ENCODE data around the gene TSEN2.

Gene TSEN2

DNA sequence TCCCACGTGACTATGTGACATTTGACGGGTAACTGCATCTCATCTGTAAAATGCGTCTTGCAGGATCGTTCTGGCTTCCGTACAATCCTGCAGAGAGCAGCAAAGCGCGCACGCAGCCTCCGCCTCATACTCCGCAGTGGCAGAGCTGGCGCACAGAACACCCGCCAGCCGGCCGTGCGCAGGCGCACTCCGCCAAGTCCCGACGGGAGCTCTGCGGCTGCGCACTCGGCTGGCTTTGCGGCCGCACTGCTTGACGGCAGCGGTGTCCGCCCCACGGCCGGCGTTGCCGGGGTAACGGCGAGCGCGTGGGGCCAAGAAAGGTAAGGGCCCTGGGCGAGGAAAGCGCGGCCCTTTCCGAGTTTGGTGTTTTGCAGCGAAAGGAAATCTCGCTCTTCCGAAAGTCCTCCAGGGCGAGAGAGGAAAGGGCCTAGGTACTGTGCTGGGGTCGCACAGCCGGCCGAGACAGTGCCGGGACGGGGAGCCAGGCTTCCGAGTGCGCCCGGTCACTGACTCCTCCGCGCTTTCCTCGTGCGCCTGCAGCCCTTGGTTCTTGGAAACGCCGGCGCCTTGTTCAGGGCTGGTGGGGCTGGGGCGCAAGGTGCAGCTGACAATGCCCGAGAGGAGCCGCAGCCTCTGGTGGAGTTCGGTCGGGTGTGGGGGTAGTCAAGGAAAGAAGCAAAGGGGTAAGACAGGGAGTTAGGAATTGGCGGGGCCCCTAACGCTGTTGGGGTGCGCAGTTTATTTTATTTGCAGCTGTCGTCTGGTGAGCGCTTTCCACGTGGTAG is at the start of gene TSEN2:
TSEN2 (plus strand) TSS at position 283 of the 785 bp plus-strand sequence. CDS start 5,321 bp downstream, outside the sequence.
- peak within 1 kb of the TSS; percentile 76 for H3K4me3 ChIP-seq (ENCODE audit: insufficient read depth, low read length, poor library complexity, severe bottlenecking)
- H3K9me2 ChIP-seq (replicated peaks; ENCODE audit: insufficient read depth, low read length): no peaks in the 10 kb centered on the region
- H3K79me2 ChIP-seq (ENCODE audit: insufficient read depth, low read length): no peaks in the 10 kb centered on the region
- H2AFZ ChIP-seq (ENCODE audit: low read depth, low read length, severe bottlenecking): peak within 1 kb of the TSS; percentile 84
- peak within 1 kb of the TSS; percentile 65 for H3K27ac ChIP-seq (ENCODE audit: low read depth, low read length)
- H3K4me2 ChIP-seq (ENCODE audit: low read depth, low read length, poor library complexity, severe bottlenecking): peak within 1 kb of the TSS; percentile 74
- H4K20me1 ChIP-seq (ENCODE audit: low read depth, low read length): no peaks in the 10 kb centered on the region
- no peaks in the 10 kb centered on the region for H3K36me3 ChIP-seq (ENCODE audit: low read length)
- H3F3A ChIP-seq (ENCODE audit: insufficient read depth): no peaks in the 10 kb centered on the region
- no peaks in the 10 kb centered on the region for H3K27me3 ChIP-seq (ENCODE audit: low read length)
- no peaks in the 10 kb centered on the region for H3K9me3 ChIP-seq (ENCODE audit: insufficient read depth, low read length)
- no peak for TF ChIP-seq EZH2phosphoT487 (conservative IDR thresholded peaks at IDR 0.05; ENCODE audit: low read length)
- TF ChIP-seq, protein P1, sequence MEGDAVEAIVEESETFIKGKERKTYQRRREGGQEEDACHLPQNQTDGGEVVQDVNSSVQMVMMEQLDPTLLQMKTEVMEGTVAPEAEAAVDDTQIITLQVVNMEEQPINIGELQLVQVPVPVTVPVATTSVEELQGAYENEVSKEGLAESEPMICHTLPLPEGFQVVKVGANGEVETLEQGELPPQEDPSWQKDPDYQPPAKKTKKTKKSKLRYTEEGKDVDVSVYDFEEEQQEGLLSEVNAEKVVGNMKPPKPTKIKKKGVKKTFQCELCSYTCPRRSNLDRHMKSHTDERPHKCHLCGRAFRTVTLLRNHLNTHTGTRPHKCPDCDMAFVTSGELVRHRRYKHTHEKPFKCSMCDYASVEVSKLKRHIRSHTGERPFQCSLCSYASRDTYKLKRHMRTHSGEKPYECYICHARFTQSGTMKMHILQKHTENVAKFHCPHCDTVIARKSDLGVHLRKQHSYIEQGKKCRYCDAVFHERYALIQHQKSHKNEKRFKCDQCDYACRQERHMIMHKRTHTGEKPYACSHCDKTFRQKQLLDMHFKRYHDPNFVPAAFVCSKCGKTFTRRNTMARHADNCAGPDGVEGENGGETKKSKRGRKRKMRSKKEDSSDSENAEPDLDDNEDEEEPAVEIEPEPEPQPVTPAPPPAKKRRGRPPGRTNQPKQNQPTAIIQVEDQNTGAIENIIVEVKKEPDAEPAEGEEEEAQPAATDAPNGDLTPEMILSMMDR (IDR thresholded peaks at IDR 0.05; ENCODE audit: insufficient read depth, low read length, poor library complexity, severe bottlenecking): no peak
- peak within 1 kb of the TSS; percentile 63 for H3K9ac ChIP-seq (ENCODE audit: low read length)

DNA sequence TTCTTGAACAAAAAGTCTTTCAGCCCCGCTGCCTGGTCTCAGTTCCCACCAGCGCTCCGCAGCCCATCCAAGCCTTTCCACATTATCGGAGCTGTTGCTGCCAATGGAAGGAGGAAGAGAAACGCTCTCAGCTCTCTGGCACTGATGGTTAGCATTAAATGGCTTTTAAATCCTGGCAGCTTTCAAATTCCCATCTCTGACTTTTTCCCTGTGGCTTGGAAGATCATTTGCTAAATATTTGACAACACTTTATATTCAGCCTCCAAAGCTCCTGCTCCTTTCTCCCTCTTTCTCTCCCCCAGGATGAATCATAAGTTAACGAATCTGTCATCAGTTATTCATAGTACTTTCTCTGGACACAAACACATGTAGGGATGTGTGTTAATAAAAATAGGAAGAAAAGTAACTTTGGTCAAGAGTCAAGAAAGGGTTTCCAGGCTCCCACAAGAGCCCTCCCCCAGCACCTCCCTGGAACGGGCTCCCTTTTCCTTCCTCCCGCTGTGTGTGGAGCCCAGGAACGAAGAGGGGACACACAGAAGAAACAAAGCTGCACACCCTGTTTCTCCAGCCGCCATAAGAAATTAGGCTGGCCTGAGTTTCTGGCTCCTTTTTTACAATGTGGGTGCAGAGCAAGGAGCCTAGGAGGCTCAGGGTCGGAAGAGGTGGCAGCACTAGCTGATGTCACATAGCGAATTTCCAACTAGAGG is 47.6 kb upstream of the TSEN2 start:
- Histone ChIP-seq H3K36me3 (ENCODE audit: low read length) (no peaks in the 10 kb centered on the region), H3K9ac (ENCODE audit: low read length) (no peak overlapping the region), H3K9me2 (replicated peaks; ENCODE audit: insufficient read depth, low read length) (no peaks in the 10 kb centered on the region), H3K27ac (ENCODE audit: low read depth, low read length) (no peak overlapping the region), H3K79me2 (ENCODE audit: insufficient read depth, low read length) (no peaks in the 10 kb centered on the region), H3F3A (ENCODE audit: insufficient read depth) (no peaks in the 10 kb centered on the region), H3K9me3 (ENCODE audit: insufficient read depth, low read length) (no peaks in the 10 kb centered on the region), H3K27me3 (ENCODE audit: low read length) (no peaks in the 10 kb centered on the region), H3K4me3 (ENCODE audit: insufficient read depth, low read length, poor library complexity, severe bottlenecking) (no peak overlapping the region), H3K4me2 (ENCODE audit: low read depth, low read length, poor library complexity, severe bottlenecking) (no peak overlapping the region), H4K20me1 (ENCODE audit: low read depth, low read length) (no peaks in the 10 kb centered on the region), H2AFZ (ENCODE audit: low read depth, low read length, severe bottlenecking) (no peak overlapping the region)
- TF ChIP-seq, protein P1 (IDR thresholded peaks at IDR 0.05; ENCODE audit: insufficient read depth, low read length, poor library complexity, severe bottlenecking): no peak
- no peak for TF ChIP-seq EZH2phosphoT487 (conservative IDR thresholded peaks at IDR 0.05; ENCODE audit: low read length)

DNA sequence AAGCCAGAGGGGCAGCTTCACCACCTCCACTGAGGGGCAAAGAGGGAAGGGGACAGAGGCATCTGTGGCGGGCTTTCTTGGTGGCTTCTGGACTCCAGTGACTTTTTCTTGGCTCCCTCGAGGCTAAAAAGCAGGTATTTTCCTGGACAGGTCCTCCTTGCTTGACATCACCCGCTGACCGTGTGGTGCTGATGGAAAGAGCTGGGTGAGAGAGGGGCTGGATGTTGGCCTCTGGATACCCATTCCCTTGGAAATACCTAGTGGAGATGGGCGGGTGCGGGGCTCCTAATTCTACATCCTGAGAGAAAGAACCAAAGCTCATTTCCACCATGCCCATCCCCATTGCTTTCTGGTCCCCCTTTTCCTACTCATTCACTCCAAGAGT is 47.1 kb upstream of the TSEN2 start:
- Histone ChIP-seq H3K27me3 (ENCODE audit: low read length) (no peaks in the 10 kb centered on the region), H3K4me3 (ENCODE audit: insufficient read depth, low read length, poor library complexity, severe bottlenecking) (no peak overlapping the region), H3K9me2 (replicated peaks; ENCODE audit: insufficient read depth, low read length) (no peaks in the 10 kb centered on the region), H3F3A (ENCODE audit: insufficient read depth) (no peaks in the 10 kb centered on the region), H3K9ac (ENCODE audit: low read length) (no peak overlapping the region), H3K4me2 (ENCODE audit: low read depth, low read length, poor library complexity, severe bottlenecking) (no peak overlapping the region), H3K79me2 (ENCODE audit: insufficient read depth, low read length) (no peaks in the 10 kb centered on the region), H3K36me3 (ENCODE audit: low read length) (no peaks in the 10 kb centered on the region), H3K27ac (ENCODE audit: low read depth, low read length) (no peak overlapping the region), H4K20me1 (ENCODE audit: low read depth, low read length) (no peaks in the 10 kb centered on the region), H2AFZ (ENCODE audit: low read depth, low read length, severe bottlenecking) (no peak overlapping the region), H3K9me3 (ENCODE audit: insufficient read depth, low read length) (no peaks in the 10 kb centered on the region)
- no peak for TF ChIP-seq EZH2phosphoT487 (conservative IDR thresholded peaks at IDR 0.05; ENCODE audit: low read length)
- TF ChIP-seq, protein P1 (IDR thresholded peaks at IDR 0.05; ENCODE audit: insufficient read depth, low read length, poor library complexity, severe bottlenecking): no peak
